WTC11 (cell line): Measurements from ENCODE around the gene KIF17. TPM values are rescaled to one million over a fixed set of nuclear protein-coding genes. Genes with fewer than 3 reads are reported as not detected.

Source experiments
- ATAC-seq: fragments of 200-7000 bp; cut with Tn5 transposase; 2 replicates; pipeline ENCODE4 v1.10.0; 2021; ENCODE audit warnings: mild to moderate bottlenecking, moderate library complexity
- CTCF ChIA-PET: fragments of 300-600 bp; sonication (Branson Sonifier 250); formaldehyde crosslinking; loops from one replicate; lab custom pipeline; 2021; ENCODE audit warnings: antibody characterized with exemption; lab: Charles Lee
- POLR2A ChIA-PET: fragments of 350-600 bp; sonication (Branson Sonifier 250); formaldehyde crosslinking; loops from one replicate; lab custom pipeline; 2021; ENCODE audit warnings: antibody characterized with exemption; lab: Charles Lee
- DNase-seq: peaks from one replicate; pipeline ENCODE4 v3.0.0; 2021; ENCODE audit warnings: low spot score
- H3K27ac Mint-ChIP-seq: 2 replicates; pipeline ENCODE4 v1.8.0; 2021; ENCODE audit warnings: mixed read lengths
- H3K27me3 Mint-ChIP-seq: 2 replicates; pipeline ENCODE4 v1.8.0; 2021; ENCODE audit warnings: low read depth, mild to moderate bottlenecking, moderate library complexity, mixed read lengths
- H3K36me3 Mint-ChIP-seq: 2 replicates; pipeline ENCODE4 v1.8.0; 2021; ENCODE audit warnings: mixed read lengths
- H3K4me1 Mint-ChIP-seq: 2 replicates; pipeline ENCODE4 v1.8.0; 2022; ENCODE audit warnings: mixed read lengths
- H3K4me3 Mint-ChIP-seq: 2 replicates; pipeline ENCODE4 v1.8.0; 2021; ENCODE audit warnings: mild to moderate bottlenecking, moderate library complexity, mixed read lengths
- H3K9me3 Mint-ChIP-seq: 2 replicates; pipeline ENCODE4 v1.8.0; 2021; ENCODE audit warnings: mixed read lengths
- CBFB ChIP-seq: sonication (generic); formaldehyde crosslinking; IDR thresholded peaks from 2 replicates; pipeline ENCODE4 v1.8.1; 2022; ENCODE audit warnings: mild to moderate bottlenecking, low read depth, missing genetic modification reagents
- FOXK1 ChIP-seq: sonication (generic); formaldehyde crosslinking; IDR thresholded peaks from 2 replicates; pipeline ENCODE4 v1.8.0; 2022; ENCODE audit warnings: mild to moderate bottlenecking, moderate library complexity, missing genetic modification reagents
- MXD4 ChIP-seq: fragments of 250-450 bp; sonication (Bioruptor Pico); IDR thresholded peaks from 2 replicates; pipeline ENCODE4 v1.8.0; 2021; ENCODE audit warnings: mild to moderate bottlenecking, moderate library complexity, borderline replicate concordance
- NFATC4 ChIP-seq: fragments of 250-450 bp; sonication (Bioruptor Pico); IDR thresholded peaks from 2 replicates; pipeline ENCODE4 v1.9.0; 2021; ENCODE audit warnings: mild to moderate bottlenecking
- NFYB ChIP-seq: sonication (generic); formaldehyde crosslinking; conservative IDR thresholded peaks from 2 replicates; pipeline ENCODE4 v1.8.0; 2022; ENCODE audit warnings: low read depth, missing genetic modification reagents
- TP53 ChIP-seq: sonication (generic); formaldehyde crosslinking; IDR thresholded peaks from 2 replicates; pipeline ENCODE4 v1.8.1; 2023; ENCODE audit warnings: mild to moderate bottlenecking, missing genetic modification reagents
- ZNF416 ChIP-seq: fragments of 250-450 bp; sonication (Bioruptor Pico); IDR thresholded peaks from 2 replicates; pipeline ENCODE4 v1.9.0; 2021; ENCODE audit warnings: mild to moderate bottlenecking, inconsistent platforms
- total RNA-seq: library from RNA; stranded (reverse); gene quantifications from 3 replicates; pipeline ENCODE4 v1.2.3, GENCODE V29; 2021
- TF ChIP-seq, protein P1 (sequence below): sonication (generic); formaldehyde crosslinking; IDR thresholded peaks from 2 replicates; pipeline ENCODE4 v1.8.1; 2023; ENCODE audit warnings: mild to moderate bottlenecking, moderate library complexity, missing genetic modification reagents
- TF ChIP-seq, protein P2 (sequence below): sonication (generic); formaldehyde crosslinking; IDR thresholded peaks from 2 replicates; pipeline ENCODE4 v1.8.0; 2023; ENCODE audit warnings: missing genetic modification reagents, mild to moderate bottlenecking, borderline replicate concordance
- TF ChIP-seq, protein P3 (sequence below): fragments of 250-450 bp; sonication (Bioruptor Pico); IDR thresholded peaks from 2 replicates; pipeline ENCODE4 v1.9.0; 2021; ENCODE audit warnings: mild to moderate bottlenecking, borderline replicate concordance
- TF ChIP-seq, protein P4 (sequence below): sonication (generic); formaldehyde crosslinking; IDR thresholded peaks from 2 replicates; pipeline ENCODE4 v1.8.0; 2022; ENCODE audit warnings: missing genetic modification reagents
- TF ChIP-seq, protein P5 (sequence below): sonication (generic); formaldehyde crosslinking; IDR thresholded peaks from 2 replicates; pipeline ENCODE4 v1.8.1; 2022; ENCODE audit warnings: low read depth, missing genetic modification reagents, borderline replicate concordance

KIF17 gene
- total RNA-seq, 1 experiment from 2014 or later = 8.1 TPM

DNA sequence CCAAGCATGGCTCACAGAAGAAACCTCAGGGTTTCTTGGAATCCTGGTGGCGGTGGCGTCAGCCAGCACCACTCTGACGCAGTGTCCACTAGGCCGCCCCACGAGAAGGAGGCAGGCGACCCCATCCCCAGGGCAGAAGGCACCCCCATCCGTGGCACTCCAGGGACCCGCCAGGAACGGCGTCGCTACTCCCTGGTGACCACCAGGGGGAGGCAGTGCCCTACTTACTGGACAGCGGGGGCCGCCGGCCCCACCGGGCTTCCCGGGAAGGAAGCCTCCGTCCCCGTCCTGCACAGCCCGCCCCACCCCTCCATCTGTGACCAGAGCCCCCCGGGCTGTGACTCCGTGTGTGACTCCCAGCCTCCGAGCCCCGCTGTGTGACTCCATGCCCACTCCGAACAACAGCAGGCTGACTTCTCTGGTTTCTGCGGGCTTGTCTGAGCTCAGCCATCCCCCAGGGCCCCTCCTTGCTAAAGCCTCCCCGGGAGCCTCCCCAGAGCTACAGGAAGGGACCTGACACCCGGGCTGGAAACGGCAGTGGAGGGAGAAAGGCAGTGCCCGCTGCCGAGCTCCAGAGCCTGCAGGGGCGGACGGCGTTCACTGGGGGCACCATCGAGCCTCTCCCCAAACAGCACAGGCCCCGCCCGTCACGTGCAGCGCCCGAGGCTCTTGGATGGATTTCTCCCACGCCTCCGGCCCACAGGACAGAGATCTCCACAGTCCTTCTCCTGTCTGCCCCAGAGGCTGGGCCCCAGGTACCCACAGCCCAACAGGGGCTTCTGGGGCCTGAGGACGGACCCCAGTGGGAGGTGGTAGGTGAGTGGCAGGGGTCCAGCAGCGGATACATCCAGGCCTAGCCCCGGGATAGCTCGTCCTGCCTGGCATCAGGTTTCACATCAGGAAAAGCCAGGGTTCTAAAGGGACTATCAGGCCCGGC lies 21.1 kb downstream of the KIF17 start (continued):
- TF ChIP-seq, protein P1, sequence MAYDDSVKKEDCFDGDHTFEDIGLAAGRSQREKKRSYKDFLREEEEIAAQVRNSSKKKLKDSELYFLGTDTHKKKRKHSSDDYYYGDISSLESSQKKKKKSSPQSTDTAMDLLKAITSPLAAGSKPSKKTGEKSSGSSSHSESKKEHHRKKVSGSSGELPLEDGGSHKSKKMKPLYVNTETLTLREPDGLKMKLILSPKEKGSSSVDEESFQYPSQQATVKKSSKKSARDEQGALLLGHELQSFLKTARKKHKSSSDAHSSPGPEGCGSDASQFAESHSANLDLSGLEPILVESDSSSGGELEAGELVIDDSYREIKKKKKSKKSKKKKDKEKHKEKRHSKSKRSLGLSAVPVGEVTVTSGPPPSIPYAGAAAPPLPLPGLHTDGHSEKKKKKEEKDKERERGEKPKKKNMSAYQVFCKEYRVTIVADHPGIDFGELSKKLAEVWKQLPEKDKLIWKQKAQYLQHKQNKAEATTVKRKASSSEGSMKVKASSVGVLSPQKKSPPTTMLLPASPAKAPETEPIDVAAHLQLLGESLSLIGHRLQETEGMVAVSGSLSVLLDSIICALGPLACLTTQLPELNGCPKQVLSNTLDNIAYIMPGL (CRISPR knock-in tag) = peak; percentile 73; the same call in 1 of the 2 replicates

DNA sequence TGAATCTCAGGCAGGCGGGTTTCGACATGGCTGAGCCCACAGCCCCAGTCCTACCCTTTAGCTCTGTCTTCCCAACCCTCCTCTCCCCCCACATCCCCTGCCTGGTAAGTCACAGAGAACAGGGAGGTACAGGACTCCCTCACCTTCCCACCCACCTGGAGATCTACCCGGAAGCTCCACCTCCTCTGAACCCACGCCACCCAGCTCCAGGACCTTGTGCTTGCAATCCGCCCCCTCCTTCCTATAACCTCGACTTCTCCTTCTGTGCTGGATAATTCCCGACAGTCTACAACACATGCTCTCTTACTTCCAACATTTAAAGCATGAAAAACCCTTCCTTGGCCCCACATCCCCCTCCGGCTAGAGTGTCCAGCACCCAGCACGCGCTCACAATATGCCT lies 22.3 kb downstream of the KIF17 start:
- no peaks in the 10 kb centered on the region for H3K36me3 Mint-ChIP-seq
- no peak for ATAC-seq
- POLR2A ChIA-PET = no interaction called here
- H3K4me1 Mint-ChIP-seq = peaks cover 11% of the 10 kb centered on the region
- TF ChIP-seq MXD4 (CRISPR knock-in tag) (no peak), TP53 (CRISPR knock-in tag) (no peak)
- CTCF ChIA-PET = interaction anchor here (0.7 to 2.9 kb wide), 4 partner anchors 22 to 500 kb away, joined by 3 to 124 read pairs (median 20); partner anchors contain the start of genes HP1BP3, KIF17 and SH2D5
- H3K27me3 Mint-ChIP-seq = peaks cover 2% of the 10 kb centered on the region
- no peak overlapping the region; the same call in 1 of the 2 replicates for H3K4me3 Mint-ChIP-seq
- no peak for DNase-seq
- no peak overlapping the region for H3K27ac Mint-ChIP-seq
- H3K9me3 Mint-ChIP-seq = no peaks in the 10 kb centered on the region

DNA sequence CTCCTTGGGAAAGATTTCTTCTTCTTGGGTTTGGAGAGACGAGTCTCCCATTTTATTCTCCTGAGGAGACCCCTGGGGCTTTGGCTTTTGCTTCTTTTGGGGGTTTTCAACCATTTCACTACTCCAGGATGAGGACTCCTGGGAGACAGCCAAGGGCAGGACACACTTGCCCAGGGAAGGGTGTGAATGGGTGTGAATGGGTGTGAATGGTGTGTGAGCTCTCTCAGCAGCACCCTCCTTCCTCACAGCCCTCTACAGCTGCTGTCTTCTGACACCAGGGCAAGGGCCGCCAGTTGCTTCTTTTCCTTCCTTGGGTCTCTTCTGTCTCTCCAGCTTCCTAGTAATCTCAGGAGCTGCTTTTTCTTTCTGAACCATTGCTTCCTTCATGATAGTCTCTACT lies 24.2 kb downstream of the KIF17 start:
- no peak for ATAC-seq
- DNase-seq = no peak
- Mint-ChIP-seq H3K27me3 (peaks cover 2% of the 10 kb centered on the region), H3K9me3 (no peaks in the 10 kb centered on the region), H3K36me3 (no peaks in the 10 kb centered on the region), H3K4me3 (no peak overlapping the region), H3K4me1 (peaks cover 11% of the 10 kb centered on the region), H3K27ac (no peak overlapping the region)
- ChIA-PET POLR2A (interaction anchor here (0.6 kb wide), 1 partner anchor 486 kb away, joined by 3 read pairs; no protein-coding TSS in a partner anchor), CTCF (interaction anchor here (0.6 to 1.8 kb wide), 4 partner anchors 9 to 118 kb away, joined by 3 to 5 read pairs (median 4); no protein-coding TSS in a partner anchor)
- no peak for TF ChIP-seq NFATC4
- TF ChIP-seq, protein P2, sequence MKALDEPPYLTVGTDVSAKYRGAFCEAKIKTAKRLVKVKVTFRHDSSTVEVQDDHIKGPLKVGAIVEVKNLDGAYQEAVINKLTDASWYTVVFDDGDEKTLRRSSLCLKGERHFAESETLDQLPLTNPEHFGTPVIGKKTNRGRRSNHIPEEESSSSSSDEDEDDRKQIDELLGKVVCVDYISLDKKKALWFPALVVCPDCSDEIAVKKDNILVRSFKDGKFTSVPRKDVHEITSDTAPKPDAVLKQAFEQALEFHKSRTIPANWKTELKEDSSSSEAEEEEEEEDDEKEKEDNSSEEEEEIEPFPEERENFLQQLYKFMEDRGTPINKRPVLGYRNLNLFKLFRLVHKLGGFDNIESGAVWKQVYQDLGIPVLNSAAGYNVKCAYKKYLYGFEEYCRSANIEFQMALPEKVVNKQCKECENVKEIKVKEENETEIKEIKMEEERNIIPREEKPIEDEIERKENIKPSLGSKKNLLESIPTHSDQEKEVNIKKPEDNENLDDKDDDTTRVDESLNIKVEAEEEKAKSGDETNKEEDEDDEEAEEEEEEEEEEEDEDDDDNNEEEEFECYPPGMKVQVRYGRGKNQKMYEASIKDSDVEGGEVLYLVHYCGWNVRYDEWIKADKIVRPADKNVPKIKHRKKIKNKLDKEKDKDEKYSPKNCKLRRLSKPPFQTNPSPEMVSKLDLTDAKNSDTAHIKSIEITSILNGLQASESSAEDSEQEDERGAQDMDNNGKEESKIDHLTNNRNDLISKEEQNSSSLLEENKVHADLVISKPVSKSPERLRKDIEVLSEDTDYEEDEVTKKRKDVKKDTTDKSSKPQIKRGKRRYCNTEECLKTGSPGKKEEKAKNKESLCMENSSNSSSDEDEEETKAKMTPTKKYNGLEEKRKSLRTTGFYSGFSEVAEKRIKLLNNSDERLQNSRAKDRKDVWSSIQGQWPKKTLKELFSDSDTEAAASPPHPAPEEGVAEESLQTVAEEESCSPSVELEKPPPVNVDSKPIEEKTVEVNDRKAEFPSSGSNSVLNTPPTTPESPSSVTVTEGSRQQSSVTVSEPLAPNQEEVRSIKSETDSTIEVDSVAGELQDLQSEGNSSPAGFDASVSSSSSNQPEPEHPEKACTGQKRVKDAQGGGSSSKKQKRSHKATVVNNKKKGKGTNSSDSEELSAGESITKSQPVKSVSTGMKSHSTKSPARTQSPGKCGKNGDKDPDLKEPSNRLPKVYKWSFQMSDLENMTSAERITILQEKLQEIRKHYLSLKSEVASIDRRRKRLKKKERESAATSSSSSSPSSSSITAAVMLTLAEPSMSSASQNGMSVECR (CRISPR knock-in tag) = no peak
- TF ChIP-seq, protein P3, sequence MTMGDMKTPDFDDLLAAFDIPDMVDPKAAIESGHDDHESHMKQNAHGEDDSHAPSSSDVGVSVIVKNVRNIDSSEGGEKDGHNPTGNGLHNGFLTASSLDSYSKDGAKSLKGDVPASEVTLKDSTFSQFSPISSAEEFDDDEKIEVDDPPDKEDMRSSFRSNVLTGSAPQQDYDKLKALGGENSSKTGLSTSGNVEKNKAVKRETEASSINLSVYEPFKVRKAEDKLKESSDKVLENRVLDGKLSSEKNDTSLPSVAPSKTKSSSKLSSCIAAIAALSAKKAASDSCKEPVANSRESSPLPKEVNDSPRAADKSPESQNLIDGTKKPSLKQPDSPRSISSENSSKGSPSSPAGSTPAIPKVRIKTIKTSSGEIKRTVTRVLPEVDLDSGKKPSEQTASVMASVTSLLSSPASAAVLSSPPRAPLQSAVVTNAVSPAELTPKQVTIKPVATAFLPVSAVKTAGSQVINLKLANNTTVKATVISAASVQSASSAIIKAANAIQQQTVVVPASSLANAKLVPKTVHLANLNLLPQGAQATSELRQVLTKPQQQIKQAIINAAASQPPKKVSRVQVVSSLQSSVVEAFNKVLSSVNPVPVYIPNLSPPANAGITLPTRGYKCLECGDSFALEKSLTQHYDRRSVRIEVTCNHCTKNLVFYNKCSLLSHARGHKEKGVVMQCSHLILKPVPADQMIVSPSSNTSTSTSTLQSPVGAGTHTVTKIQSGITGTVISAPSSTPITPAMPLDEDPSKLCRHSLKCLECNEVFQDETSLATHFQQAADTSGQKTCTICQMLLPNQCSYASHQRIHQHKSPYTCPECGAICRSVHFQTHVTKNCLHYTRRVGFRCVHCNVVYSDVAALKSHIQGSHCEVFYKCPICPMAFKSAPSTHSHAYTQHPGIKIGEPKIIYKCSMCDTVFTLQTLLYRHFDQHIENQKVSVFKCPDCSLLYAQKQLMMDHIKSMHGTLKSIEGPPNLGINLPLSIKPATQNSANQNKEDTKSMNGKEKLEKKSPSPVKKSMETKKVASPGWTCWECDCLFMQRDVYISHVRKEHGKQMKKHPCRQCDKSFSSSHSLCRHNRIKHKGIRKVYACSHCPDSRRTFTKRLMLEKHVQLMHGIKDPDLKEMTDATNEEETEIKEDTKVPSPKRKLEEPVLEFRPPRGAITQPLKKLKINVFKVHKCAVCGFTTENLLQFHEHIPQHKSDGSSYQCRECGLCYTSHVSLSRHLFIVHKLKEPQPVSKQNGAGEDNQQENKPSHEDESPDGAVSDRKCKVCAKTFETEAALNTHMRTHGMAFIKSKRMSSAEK (CRISPR knock-in tag) = no peak
- TF ChIP-seq CBFB (CRISPR knock-in tag) = no peak
- TF ChIP-seq ZNF416 = no peak
- no peak for TF ChIP-seq FOXK1 (CRISPR knock-in tag)
- no peak for TF ChIP-seq NFYB (CRISPR knock-in tag)
- TF ChIP-seq, protein P4, sequence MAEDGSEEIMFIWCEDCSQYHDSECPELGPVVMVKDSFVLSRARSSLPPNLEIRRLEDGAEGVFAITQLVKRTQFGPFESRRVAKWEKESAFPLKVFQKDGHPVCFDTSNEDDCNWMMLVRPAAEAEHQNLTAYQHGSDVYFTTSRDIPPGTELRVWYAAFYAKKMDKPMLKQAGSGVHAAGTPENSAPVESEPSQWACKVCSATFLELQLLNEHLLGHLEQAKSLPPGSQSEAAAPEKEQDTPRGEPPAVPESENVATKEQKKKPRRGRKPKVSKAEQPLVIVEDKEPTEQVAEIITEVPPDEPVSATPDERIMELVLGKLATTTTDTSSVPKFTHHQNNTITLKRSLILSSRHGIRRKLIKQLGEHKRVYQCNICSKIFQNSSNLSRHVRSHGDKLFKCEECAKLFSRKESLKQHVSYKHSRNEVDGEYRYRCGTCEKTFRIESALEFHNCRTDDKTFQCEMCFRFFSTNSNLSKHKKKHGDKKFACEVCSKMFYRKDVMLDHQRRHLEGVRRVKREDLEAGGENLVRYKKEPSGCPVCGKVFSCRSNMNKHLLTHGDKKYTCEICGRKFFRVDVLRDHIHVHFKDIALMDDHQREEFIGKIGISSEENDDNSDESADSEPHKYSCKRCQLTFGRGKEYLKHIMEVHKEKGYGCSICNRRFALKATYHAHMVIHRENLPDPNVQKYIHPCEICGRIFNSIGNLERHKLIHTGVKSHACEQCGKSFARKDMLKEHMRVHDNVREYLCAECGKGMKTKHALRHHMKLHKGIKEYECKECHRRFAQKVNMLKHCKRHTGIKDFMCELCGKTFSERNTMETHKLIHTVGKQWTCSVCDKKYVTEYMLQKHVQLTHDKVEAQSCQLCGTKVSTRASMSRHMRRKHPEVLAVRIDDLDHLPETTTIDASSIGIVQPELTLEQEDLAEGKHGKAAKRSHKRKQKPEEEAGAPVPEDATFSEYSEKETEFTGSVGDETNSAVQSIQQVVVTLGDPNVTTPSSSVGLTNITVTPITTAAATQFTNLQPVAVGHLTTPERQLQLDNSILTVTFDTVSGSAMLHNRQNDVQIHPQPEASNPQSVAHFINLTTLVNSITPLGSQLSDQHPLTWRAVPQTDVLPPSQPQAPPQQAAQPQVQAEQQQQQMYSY = no peak
- TF ChIP-seq, protein P5, sequence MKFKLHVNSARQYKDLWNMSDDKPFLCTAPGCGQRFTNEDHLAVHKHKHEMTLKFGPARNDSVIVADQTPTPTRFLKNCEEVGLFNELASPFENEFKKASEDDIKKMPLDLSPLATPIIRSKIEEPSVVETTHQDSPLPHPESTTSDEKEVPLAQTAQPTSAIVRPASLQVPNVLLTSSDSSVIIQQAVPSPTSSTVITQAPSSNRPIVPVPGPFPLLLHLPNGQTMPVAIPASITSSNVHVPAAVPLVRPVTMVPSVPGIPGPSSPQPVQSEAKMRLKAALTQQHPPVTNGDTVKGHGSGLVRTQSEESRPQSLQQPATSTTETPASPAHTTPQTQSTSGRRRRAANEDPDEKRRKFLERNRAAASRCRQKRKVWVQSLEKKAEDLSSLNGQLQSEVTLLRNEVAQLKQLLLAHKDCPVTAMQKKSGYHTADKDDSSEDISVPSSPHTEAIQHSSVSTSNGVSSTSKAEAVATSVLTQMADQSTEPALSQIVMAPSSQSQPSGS = no peak
